Measurements from ENCODE around the gene TPRX1. TPM values are rescaled to one million over a fixed set of nuclear protein-coding genes. Genes with fewer than 3 reads are reported as not detected.
"Not testable (repeated sequence)": the region's sequence is repeated elsewhere in the genome, so short reads cannot be mapped to it uniquely, and the experiment has no call there.

TPRX1 gene
- total RNA-seq, 2 experiments from 2014 or later = not detected

- H3K36me3 ChIP-seq (ENCODE audit: insufficient read depth, low read length) = no peaks in the 10 kb centered on the region
- Mint-ChIP-seq H3K4me3 (no peak overlapping the region), H3K36me3 (ENCODE audit: low read depth) (no peaks in the 10 kb centered on the region), H3K9me3 (no peaks in the 10 kb centered on the region), H3K27ac (no peak overlapping the region), H3K27me3 (no peaks in the 10 kb centered on the region), H3K4me1 (ENCODE audit: low read depth) (peaks cover 13% of the 10 kb centered on the region)
- H3K4me3 ChIP-seq (ENCODE audit: low read length) = no peak overlapping the region
- no peak for DNase-seq
- H3K27ac ChIP-seq (ENCODE audit: low read depth in 1 of 2, low read length in 2 of 2) = no peak overlapping the region
- ChIA-PET POLR2A (no interaction called here), CTCF (no interaction called here)
- no peaks in the 10 kb centered on the region for H3K27me3 ChIP-seq (ENCODE audit: control insufficient read depth in 1 of 2, insufficient read depth in 2 of 2, low read length in 2 of 2)
- intact Hi-C loops (cut with DNase I, micrococcal nuclease) = loop anchor here (1.0 kb wide), 1 partner anchor 22 kb away; no protein-coding TSS in a partner anchor
- no peaks in the 10 kb centered on the region for H3K9me3 ChIP-seq (ENCODE audit: control insufficient read depth in 1 of 2, insufficient read depth in 1 of 2, low read length in 2 of 2)
- H3K4me1 ChIP-seq (ENCODE audit: insufficient read depth, low read length) = no peaks in the 10 kb centered on the region
- no peak for ATAC-seq (ENCODE audit: poor library complexity)
- TF ChIP-seq CTCF (IDR thresholded peaks at IDR 0.05) = no peak
These were observed 38.1 kb downstream of the TPRX1 start for GRCh38 chr19:47766359-47766620.

GRCh38 chr19:47765523-47766358, 38.6 kb downstream of the TPRX1 start:
- peak in 11 of 14 experiments; percentile 17 to 66 (median 37) for DNase-seq
- Histone ChIP-seq H3K27me3 (ENCODE audit: control insufficient read depth in 1 of 2, insufficient read depth in 2 of 2, low read length in 2 of 2) (no peaks in the 10 kb centered on the region), H3K4me3 (ENCODE audit: low read length) (no peak overlapping the region), H3K9me3 (ENCODE audit: control insufficient read depth in 1 of 2, insufficient read depth in 1 of 2, low read length in 2 of 2) (no peaks in the 10 kb centered on the region), H3K27ac (ENCODE audit: low read depth in 1 of 2, low read length in 2 of 2) (no peak overlapping the region), H3K4me1 (ENCODE audit: insufficient read depth, low read length) (no peaks in the 10 kb centered on the region), H3K36me3 (ENCODE audit: insufficient read depth, low read length) (no peaks in the 10 kb centered on the region)
- Mint-ChIP-seq H3K27ac (no peak overlapping the region), H3K36me3 (ENCODE audit: low read depth) (no peaks in the 10 kb centered on the region), H3K4me3 (no peak overlapping the region), H3K9me3 (no peaks in the 10 kb centered on the region), H3K4me1 (ENCODE audit: low read depth) (peaks cover 13% of the 10 kb centered on the region), H3K27me3 (no peaks in the 10 kb centered on the region)
- peak; percentile 52 for TF ChIP-seq CTCF (IDR thresholded peaks at IDR 0.05)
- CTCF ChIA-PET = no interaction called here
- ATAC-seq (ENCODE audit: poor library complexity) = peak; percentile 50
- intact Hi-C loops (cut with DNase I, micrococcal nuclease) = loop anchor here (1.0 kb wide), 1 partner anchor 23 kb away; no protein-coding TSS in a partner anchor
- POLR2A ChIA-PET = interaction anchor here (1.4 kb wide), 1 partner anchor 20 kb away, joined by 5 read pairs; the partner anchor contains the start of gene NOP53

- ChIA-PET CTCF (interaction anchor here (0.7 kb wide), 1 partner anchor 18 kb away, joined by 4 read pairs; no protein-coding TSS in a partner anchor), POLR2A (interaction anchor here (1.4 kb wide), 1 partner anchor 19 kb away, joined by 5 read pairs; the partner anchor contains the start of gene NOP53)
- H3K9me3 ChIP-seq (ENCODE audit: control insufficient read depth in 1 of 2, insufficient read depth in 1 of 2, low read length in 2 of 2); DNase-seq; ATAC-seq (ENCODE audit: poor library complexity); H3K36me3 ChIP-seq (ENCODE audit: insufficient read depth, low read length); H3K4me3 ChIP-seq (ENCODE audit: low read length); H3K4me1 ChIP-seq (ENCODE audit: insufficient read depth, low read length); H3K36me3 Mint-ChIP-seq (ENCODE audit: low read depth); intact Hi-C loops (cut with DNase I, micrococcal nuclease); H3K4me3 Mint-ChIP-seq; H3K9me3 Mint-ChIP-seq; H3K4me1 Mint-ChIP-seq (ENCODE audit: low read depth); H3K27me3 Mint-ChIP-seq; H3K27ac ChIP-seq (ENCODE audit: low read depth in 1 of 2, low read length in 2 of 2); H3K27me3 ChIP-seq (ENCODE audit: control insufficient read depth in 1 of 2, insufficient read depth in 2 of 2, low read length in 2 of 2); H3K27ac Mint-ChIP-seq: not testable (repeated sequence)
These were observed 39.6 kb downstream of the TPRX1 start for GRCh38 chr19:47764705-47765104.

Measured in CD4-positive, alpha-beta T cell (primary cell).